Measurements from ENCODE around the gene USP31. TPM values are rescaled to one million over a fixed set of nuclear protein-coding genes. Genes with fewer than 3 reads are reported as not detected.

Gene USP31
- total and polyA plus RNA-seq, 8 donors, result 1.7 to 18.5 (median 5.8) TPM

DNA sequence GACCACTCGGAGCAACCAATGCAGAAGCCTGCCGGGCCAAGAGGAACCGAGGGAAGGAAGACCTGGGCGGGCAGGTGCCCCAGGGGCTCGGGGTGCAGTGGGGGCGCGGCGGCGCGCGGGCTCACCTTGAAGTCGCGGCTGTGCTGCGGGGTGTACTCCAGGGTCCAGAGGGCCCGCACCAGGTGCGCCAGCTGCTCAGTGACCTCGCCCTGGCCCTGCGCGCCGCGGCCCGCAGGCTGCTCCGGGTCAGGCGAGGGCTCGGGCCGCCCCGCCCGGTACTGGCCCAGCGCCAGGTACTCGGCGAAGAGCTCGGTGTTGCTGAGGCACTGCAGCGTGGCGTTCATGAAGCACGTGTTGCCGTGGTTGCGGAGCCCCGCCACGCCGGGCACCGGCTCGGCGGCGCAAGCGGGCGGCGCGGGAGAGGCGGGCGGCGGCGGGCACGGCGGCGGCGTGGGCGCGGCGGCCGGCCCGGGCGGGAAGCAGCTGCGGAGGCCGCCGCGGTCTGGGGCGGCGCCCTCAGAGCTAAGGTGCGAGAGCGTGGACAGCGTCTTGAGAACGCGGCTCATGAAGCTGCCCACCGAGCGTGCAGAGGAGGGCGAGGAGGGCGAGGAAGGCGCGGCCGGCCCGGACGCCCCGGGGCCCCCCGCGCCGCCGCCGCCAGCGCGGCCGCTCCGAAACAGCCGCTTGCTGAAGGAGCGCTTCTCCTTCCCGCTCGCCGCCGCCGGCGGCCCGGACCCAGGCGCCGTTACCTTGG is 562 bp downstream of the USP31 start:
- no peaks in the 10 kb centered on the region for H3K9me3 ChIP-seq
- peak in 2 of 3 donors; percentile 36 to 37 for TF ChIP-seq POLR2AphosphoS5 (IDR thresholded peaks at IDR 0.05)
- TF ChIP-seq CTCF (IDR thresholded peaks at IDR 0.05), result no peak
- no peak for TF ChIP-seq EP300 (IDR thresholded peaks at IDR 0.05)
- no peak for TF ChIP-seq POLR2A (IDR thresholded peaks at IDR 0.05)
- H3K27me3 ChIP-seq, result no peaks in the 10 kb centered on the region
- peaks cover 13 to 46% (median 27%) of the 10 kb centered on the region in 4 donors for H3K4me1 ChIP-seq
- peak; percentile 76 to 88 for DNase-seq
- no peaks in the 10 kb centered on the region for H3K36me3 ChIP-seq
- 1 to 2% (median 1%) methylated on average over 7 to 103 of the region's 103 CpGs for WGBS, 5 donors
- intact Hi-C loops (cut with DNase I; ENCODE audit: low total_unique reads), result no loop called here
- H3K27ac ChIP-seq, result peak overlapping the region; percentile 76 to 97 (median 90)
- H3K4me3 ChIP-seq, result peak overlapping the region; percentile 70 to 88 (median 80)

- no peak for DNase-seq
- peak overlapping the region; percentile 76 to 97 (median 90) for H3K27ac ChIP-seq
- no peaks in the 10 kb centered on the region for H3K27me3 ChIP-seq
- no peaks in the 10 kb centered on the region for H3K36me3 ChIP-seq
- peak overlapping the region; percentile 70 to 88 (median 80) for H3K4me3 ChIP-seq
- no peak for TF ChIP-seq POLR2A (IDR thresholded peaks at IDR 0.05)
- TF ChIP-seq CTCF (IDR thresholded peaks at IDR 0.05), result no peak
- no peak for TF ChIP-seq POLR2AphosphoS5 (IDR thresholded peaks at IDR 0.05)
- 41 to 51% (median 45%) methylated on average over 7 of the region's 7 CpGs for WGBS, 5 donors
- peaks cover 13 to 51% (median 30%) of the 10 kb centered on the region in 4 donors for H3K4me1 ChIP-seq
- intact Hi-C loops (cut with DNase I; ENCODE audit: low total_unique reads), result no loop called here
- no peaks in the 10 kb centered on the region for H3K9me3 ChIP-seq
These were observed 1.1 kb downstream of the USP31 start for GRCh38 chr16:23148166-23148512.

GRCh38 chr16:23147666-23148065 is 1.6 kb downstream of the USP31 start:
- intact Hi-C loops (cut with DNase I; ENCODE audit: low total_unique reads), result no loop called here
- H3K9me3 ChIP-seq, result no peaks in the 10 kb centered on the region
- 84 to 87% (median 86%) methylated on average over 4 of the region's 4 CpGs for WGBS, 5 donors
- H3K27ac ChIP-seq, result peak overlapping the region in 2 of 5 donors; percentile 6 to 94
- peak overlapping the region in 3 of 4 donors; percentile 70 to 88 (median 85) for H3K4me3 ChIP-seq
- no peaks in the 10 kb centered on the region for H3K27me3 ChIP-seq
- TF ChIP-seq EP300 (IDR thresholded peaks at IDR 0.05) (no peak), CTCF (IDR thresholded peaks at IDR 0.05) (no peak), POLR2AphosphoS5 (IDR thresholded peaks at IDR 0.05) (no peak), POLR2A (IDR thresholded peaks at IDR 0.05) (no peak)
- no peak for DNase-seq
- H3K4me1 ChIP-seq, result peaks cover 13 to 56% (median 33%) of the 10 kb centered on the region in 4 donors
- H3K36me3 ChIP-seq, result no peaks in the 10 kb centered on the region

DNA sequence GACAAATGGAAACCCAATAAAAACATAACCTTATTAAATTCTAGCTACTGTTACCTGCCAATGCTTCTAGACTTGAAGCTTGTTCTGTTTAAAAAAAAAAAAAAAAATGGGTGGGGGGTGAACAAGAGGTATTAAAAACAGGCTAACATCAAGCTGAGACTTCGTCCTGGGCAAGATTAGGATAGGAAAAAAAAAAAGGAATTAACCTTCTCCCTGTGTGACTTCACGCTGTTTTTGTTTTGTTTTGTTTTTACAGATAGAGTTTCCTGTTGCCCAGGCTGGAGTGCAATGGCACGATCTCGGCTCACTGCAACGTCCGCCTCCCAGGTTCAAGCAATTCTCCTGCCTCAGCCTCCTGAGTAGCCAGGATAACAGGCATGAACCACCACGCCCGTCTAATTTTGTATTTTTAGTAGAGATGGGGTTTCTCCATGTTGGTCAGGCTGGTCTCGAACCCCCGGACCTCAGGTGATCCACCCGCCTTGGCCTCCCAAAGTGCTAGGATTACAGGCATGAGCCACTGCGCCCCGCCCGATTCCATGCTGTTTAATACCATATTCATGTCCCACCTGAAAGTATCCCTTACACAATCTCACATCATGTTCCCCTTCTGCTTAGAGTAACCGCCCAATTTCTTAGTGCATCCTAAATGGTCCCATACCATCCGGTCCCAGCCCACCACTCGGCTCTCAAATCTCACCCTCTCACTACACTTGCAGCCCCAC is 2.2 kb downstream of the USP31 start:
- no peak for DNase-seq
- peak overlapping the region in 2 of 4 donors; percentile 85 to 88 for H3K4me3 ChIP-seq
- no peaks in the 10 kb centered on the region for H3K36me3 ChIP-seq
- 77 to 88% (median 86%) methylated on average over 17 of the region's 17 CpGs for WGBS, 5 donors
- H3K27ac ChIP-seq, result peak overlapping the region in 1 of 5 donors; percentile 6
- no peaks in the 10 kb centered on the region for H3K9me3 ChIP-seq
- intact Hi-C loops (cut with DNase I; ENCODE audit: low total_unique reads), result no loop called here
- H3K4me1 ChIP-seq, result peaks cover 16 to 62% (median 39%) of the 10 kb centered on the region in 4 donors
- no peaks in the 10 kb centered on the region for H3K27me3 ChIP-seq
- no peak for TF ChIP-seq POLR2AphosphoS5 (IDR thresholded peaks at IDR 0.05)
- TF ChIP-seq POLR2A (IDR thresholded peaks at IDR 0.05), result no peak
- TF ChIP-seq EP300 (IDR thresholded peaks at IDR 0.05), result no peak
- TF ChIP-seq CTCF (IDR thresholded peaks at IDR 0.05), result no peak
